Cardiac fibroblast (primary cell): ENCODE results near the gene MED15.

Source experiments
- DNase-seq, 2 donors: peaks; one replicate each; pipeline versions ENCODE4 v3.0.0 to v3.0.0-alpha.2; 2010; ENCODE audit warnings: low read depth in 2 of 2
- H3K4me3 ChIP-seq, 2 donors: replicated peaks in 1 of 2; 1 replicate in 1 of 2; 2 replicates in 1 of 2; pipeline ENCODE4 v1.5.1; 2011; ENCODE audit warnings: low read depth in 2 of 2, low read length in 2 of 2, mild to moderate bottlenecking in 2 of 2, moderate library complexity in 1 of 2
- CTCF ChIP-seq: IDR thresholded peaks from one replicate; pipeline ENCODE4 v1.5.1; 2011; ENCODE audit warnings: low read depth, mild to moderate bottlenecking, low read length, inconsistent platforms

MED15 gene

GRCh38 chr22:20554824-20555223, 47.4 kb downstream of the MED15 start:
- DNase-seq: no peak
- no peak for TF ChIP-seq CTCF
- H3K4me3 ChIP-seq: no peak overlapping the region

- no peak for TF ChIP-seq CTCF
- no peak for DNase-seq
- H3K4me3 ChIP-seq: no peak overlapping the region
Observed at GRCh38 chr22:20558534-20558933, 51.1 kb downstream of the MED15 start.

GRCh38 chr22:20559174-20559760, 51.9 kb downstream of the MED15 start:
- no peak for DNase-seq
- no peak overlapping the region for H3K4me3 ChIP-seq
- no peak for TF ChIP-seq CTCF

GRCh38 chr22:20560716-20561115, 53.3 kb downstream of the MED15 start:
- no peak for TF ChIP-seq CTCF
- DNase-seq: no peak
- H3K4me3 ChIP-seq: no peak overlapping the region

- H3K4me3 ChIP-seq: no peak overlapping the region
- peak in 1 of 2 donors; percentile 14 for DNase-seq
- TF ChIP-seq CTCF: no peak
Observed at GRCh38 chr22:20561882-20562281, 54.5 kb downstream of the MED15 start.

GRCh38 chr22:20562607-20563465, 55.4 kb downstream of the MED15 start:
- no peak for DNase-seq
- no peak for TF ChIP-seq CTCF
- H3K4me3 ChIP-seq: no peak overlapping the region
